GM21360 (cell line): ENCODE measurements around the gene CYP2C9.
A peak's percentile ranks its signal among the peaks of the same experiment; 100 is the strongest.
"Not testable (repeated sequence)": the region's sequence is repeated elsewhere in the genome, so short reads cannot be mapped to it uniquely, and the experiment has no call there.

Experiments
- ATAC-seq: cut with Tn5 transposase; IDR thresholded peaks from one replicate; pipeline ENCODE4 v1.9.1; 2021; ENCODE audit warnings: mild to moderate bottlenecking, moderate library complexity; ENCODE audit not compliant: unreplicated experiment

Gene CYP2C9

DNA sequence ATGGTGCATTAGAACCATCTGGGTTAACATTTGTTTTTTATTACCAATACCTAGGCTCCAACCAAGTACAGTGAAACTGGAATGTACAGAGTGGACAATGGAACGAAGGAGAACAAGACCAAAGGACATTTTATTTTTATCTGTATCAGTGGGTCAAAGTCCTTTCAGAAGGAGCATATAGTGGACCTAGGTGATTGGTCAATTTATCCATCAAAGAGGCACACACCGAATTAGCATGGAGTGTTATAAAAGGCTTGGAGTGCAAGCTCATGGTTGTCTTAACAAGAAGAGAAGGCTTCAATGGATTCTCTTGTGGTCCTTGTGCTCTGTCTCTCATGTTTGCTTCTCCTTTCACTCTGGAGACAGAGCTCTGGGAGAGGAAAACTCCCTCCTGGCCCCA, at the start of gene CYP2C9:
CYP2C9 (plus strand) TSS at position 276 of the 400 bp plus-strand sequence; CDS start at position 301, 25 bp downstream.
- ATAC-seq, result no peak

DNA sequence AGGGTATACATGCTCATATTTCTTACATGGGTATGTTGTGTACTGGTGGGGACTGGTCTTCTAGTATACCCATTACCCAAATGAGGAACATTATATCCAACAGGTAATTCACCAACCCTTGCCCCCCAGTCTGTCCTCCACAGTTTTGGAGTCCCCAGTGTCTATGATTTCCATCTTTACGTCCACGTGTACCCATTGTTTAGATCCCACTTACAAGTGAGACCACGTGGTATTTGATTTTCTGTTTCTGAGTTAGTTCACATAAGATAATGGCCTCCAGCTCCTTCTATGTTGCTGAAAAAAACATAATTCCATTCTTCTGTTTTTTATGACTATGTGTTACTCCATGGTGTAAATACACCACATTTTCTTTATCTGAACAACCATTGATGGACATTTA, 49.3 kb upstream of the CYP2C9 start:
- no peak for ATAC-seq

DNA sequence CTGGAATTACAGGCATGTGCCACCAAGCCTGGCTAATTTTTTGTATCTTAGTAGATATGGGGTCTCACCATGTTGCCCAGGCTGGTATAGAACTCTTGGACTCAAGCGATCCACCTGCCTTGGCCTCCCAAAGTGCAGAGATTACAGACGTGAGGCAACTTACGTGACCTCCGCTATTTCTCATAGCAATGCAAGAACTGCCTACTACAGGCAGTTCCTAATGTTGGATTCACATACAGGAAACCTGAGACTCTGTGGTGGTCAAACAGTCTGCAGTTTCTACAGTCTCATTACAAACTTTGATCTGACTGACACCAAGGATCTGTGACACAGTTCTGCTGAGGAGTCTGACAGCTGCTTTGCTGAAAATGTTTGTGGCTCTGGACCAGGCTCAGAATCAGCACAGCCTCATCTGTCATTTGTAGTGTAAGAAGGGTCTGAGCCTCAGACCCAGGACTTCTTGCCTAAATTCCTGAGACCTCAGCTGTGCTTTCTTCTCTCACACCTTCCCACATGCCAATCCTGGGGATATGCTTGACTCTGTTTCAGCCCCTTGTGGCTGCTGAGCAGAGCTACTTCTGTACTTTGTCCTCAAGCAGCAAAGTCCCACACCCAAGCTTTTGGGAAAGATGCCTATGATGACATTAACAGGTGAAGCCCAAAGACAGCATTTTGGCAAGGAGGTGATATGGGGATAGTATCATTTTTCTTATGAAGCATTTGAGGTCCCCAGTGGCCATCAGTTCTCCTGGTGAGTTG, 48.0 kb upstream of the CYP2C9 start:
- ATAC-seq, result no peak

DNA sequence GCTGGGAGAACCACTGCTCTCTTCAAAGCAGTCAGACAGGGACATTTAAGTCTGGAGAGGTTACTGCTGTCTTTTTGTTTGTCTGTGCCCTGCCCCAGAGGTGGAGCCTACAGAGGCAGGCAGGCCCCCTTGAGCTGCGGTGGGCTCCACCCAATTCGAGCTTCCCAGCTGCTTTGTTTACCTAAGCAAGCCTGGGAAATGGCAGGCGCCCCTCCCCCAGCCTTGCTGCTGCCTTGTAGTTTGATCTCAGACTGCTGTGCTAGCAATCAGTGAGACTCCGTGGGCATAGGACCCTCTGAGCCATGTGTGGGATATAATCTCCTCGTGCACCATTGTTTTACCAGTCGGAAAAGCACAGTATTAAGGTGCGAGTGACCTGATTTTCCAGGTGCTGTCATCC, 40.0 kb upstream of the CYP2C9 start:
- not testable (repeated sequence) for ATAC-seq

DNA sequence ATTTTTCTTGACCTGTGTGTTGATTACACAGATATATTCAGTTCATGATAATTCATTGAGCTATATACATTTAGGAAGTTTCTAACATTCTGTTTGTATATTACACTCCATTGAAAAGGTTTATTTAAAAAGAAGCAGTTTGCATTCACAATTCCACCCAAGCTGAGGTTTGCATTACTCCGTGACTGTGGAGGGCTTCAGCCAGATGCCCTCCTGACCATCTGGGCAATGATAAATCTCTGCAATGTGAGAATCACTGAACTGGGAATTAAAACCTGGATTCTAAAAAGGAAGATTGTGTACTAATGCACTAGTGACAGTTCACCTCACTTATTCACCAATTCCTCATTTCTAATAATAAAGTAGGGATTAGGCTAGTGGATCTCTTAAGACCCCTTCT, 36.4 kb upstream of the CYP2C9 start:
- no peak for ATAC-seq

DNA sequence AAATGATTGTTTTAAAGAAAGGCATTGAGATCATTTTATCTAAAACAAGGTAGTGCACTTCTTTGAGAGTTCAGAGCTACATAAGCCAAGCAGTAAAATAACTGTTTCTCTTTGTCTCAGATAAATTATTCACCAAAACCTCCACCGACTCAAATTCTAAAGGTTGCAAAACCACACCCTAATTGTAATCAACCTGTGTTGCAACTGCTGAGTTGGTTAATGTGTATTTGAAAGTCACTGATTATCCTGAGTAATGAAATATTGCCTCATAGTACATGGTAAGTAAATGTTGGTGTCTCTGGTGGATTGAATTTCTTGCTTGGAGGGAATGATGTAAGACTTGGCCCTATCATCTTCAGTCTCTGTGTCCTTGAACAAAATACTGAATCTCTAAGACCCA, 35.9 kb upstream of the CYP2C9 start:
- no peak for ATAC-seq

DNA sequence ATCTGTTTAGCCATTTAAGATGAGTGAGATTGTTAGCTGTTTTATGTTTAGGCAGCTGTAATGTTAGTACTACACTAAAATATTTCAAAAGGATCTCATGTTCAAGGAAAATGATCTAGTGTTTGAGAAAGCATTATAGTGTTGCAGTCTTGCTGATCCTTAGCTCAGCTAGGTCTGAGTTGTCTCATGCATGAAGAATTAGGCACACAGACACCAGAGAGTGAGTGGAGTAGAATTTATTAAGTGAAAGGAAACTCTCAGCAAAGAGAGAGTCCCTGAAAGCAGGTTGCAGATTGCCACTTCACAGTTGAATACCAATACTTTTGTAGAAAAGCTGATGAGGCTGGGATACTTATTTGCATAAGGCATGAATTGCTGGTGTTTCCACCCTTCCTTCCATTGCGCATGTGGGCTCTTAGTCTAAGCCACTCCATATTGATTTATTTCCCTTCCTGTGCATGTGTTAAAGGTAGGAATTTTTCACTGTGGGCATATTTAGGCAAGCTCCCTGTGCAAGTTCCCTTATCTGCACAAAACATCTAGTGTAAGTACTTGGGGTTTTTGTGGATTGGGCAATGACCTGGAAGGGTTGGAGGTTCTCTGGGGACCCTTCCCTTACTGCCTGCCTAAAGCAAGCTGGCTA, 33.8 kb upstream of the CYP2C9 start:
- not testable (repeated sequence) for ATAC-seq

DNA sequence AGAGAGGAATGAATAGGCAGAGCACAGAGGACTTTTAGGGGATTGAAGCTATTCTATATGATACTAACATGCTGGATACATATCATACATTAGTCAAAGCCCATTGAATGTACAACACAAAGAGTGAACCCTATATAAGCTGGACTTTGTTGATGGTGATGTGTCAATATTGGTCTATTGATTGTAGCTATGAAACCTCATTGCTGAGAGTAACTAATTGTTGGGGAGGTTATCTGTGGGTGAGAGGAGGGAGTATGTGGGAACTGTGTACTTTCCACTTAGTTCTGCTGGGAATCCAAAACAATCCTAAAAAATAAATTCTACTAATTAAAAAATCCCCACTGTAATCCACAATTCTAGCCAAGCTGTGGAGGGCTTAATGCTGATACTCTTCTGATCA, 22.0 kb upstream of the CYP2C9 start:
- ATAC-seq, result no peak

DNA sequence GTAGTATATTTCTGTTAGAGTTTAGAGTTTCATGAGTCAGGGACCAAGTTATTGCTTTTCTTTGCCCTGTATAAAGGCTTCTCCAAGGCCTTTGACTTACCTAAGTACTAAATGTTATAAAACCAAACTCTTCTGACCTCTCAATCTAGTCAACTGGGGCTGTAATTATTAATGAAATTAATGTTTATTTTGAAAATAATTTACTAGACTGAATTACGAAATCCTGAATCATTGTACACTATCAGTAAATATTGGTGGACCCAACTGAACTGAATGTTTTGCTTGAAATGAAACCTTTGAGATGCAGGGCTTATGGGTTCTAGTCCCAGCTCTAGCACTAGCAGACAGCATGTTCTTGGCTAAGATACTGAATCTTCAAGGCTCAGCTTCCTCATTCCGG, 1.7 kb upstream of the CYP2C9 start:
- ATAC-seq, result no peak

DNA sequence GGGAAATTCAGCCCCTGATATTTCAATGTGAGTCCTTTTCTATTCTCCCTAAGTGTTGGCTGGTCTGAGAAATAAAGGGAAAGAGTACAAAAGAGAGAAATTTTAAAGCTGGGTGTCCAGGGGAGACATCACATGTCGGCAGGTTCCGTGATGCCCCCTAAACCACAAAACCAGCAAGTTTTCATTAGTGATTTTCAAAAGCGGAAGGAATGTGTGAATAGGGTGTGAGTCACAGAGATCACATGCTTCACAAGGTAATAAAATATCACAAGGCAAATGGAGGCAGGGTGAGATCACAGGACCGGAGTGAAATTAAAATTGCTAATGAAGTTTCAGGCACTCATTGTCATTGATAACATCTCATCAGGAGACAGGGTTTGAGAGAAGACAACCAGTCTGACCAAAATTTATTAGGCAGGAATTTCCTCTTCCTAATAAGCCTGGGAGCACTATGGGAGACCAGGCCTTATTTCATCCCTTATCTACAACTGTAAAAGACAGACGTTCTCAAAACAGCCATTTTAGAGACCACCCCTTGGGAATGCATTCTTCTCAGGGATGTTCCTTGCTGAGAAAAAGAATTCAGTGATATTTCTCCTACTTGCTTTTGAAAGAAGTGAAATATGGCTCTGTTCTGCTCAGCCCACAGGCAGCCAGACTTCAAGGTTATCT, 5.1 kb downstream of the CYP2C9 start:
- not testable (repeated sequence) for ATAC-seq

DNA sequence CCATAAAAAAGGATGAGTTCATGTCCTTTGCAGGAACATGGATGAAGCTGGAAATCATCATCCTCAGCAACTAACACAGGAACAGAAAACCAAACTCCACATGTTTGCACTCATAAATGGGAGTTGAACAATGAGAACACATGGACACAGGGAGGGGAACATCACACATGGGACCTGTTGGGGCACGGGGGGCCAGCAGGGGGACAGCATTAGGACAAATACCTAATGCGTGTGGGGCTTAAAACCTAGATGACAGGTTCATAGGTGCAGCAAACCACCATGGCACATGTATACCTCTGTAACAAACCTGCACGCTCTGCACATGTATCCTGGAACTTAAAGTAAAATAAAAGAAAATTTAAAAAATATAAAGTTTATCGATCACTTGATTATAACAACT, 7.7 kb downstream of the CYP2C9 start:
- not testable (repeated sequence) for ATAC-seq

DNA sequence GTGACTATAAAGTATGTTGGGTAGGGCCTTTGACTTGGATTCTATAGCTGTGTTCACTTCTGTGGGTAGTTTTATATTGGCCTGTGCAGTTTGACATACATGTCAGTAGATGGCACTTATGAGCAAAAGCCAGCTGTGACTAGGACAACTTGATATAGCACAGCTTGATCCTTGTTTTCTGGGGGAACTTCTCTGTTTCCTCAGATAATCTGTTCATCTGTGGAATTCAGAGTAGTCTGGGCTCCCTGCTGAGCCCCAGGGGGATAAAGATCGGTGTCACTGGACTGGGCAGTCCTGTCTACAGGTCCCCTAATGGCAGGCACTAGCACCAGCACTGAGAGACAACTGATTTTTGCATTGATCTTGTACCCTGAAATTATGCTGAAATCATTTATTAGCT, 25.4 kb downstream of the CYP2C9 start:
- ATAC-seq, result peak; percentile 57

DNA sequence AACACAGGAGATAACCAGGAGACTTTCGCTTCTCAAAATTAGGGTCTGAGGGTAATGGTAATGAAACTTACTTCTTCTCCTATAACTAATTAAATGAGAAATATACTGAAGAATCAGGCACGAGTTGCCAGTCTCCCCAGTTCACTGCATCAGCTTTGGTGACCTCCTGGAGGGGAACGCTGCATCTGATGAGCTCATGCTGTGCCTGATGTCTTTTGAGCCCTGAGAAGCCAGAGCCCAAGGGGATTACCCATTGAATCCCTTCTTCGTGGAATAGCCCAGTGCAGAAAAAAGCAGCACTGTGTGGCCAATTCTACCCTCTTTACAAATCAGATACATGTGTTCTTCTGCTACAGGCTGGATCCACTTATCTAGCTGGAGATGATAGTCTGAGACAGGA, 45.1 kb downstream of the CYP2C9 start:
- no peak for ATAC-seq

DNA sequence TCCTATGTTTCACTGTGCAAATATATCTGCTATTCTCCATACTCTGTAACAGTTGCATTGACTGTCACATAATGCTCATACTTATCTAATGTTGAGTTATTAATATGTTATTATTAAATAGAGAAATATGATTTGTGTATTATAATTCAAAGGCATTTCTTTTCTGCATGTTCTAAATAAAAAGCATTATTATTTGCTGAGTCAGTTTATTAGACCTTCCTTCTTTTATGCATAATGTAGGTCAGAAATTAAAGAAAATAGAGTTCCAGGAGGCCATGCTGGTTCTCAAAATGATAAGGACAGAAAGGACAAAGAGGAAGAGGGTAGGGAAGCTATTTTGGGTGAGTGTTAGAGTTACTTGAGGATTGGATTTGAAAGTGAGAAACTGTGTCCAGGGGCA, 50.7 kb downstream of the CYP2C9 start:
- no peak for ATAC-seq

DNA sequence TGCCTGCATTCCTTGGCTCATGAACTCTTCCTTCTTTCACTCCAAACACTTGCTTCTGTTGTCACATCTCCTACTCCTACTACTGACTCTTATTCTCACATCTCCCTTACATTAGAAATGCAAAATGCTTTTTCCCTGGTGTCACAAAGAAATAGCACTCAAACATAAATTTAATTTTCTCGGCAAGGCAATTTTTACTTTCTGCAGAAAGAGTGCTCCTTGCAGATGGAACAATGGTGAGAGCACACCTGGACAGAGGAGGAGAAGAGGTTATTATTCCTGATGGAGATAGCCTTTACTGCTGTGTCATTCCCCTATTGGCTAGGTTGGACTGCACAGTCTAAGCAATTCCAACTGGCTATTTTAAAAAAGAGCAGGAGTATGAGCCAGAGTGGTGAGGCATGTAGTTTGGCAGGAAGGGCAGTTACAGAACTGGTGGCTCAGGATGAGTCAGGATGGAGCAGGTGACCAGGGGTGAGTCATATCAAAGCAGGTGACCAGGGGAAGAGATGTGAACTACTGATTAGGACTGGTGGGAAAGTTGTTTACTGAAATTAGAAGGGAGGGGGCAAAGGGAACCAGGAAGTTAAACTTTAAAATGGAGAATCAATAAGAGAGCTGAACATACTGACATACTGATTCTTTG, 52.9 kb downstream of the CYP2C9 start:
- no peak for ATAC-seq

DNA sequence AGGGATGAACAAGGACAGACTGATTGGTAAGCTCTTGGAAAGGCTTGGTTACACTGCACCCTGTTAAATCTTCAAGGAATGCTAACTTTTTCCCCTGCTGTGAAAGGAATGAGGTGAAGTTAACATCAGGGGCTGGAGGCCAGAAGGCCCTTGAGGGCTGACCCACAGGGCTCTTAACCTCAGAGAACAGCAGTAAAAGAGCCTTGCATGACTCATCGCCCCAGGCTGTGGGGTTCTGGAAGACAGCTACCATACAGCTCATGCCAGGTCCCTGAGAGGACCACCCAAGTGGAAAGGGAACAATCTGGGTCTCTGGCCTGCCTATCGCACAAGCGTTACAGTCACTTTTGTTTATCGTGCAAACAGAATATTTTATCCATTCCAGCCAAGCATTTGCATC, 54.4 kb downstream of the CYP2C9 start:
- no peak for ATAC-seq

DNA sequence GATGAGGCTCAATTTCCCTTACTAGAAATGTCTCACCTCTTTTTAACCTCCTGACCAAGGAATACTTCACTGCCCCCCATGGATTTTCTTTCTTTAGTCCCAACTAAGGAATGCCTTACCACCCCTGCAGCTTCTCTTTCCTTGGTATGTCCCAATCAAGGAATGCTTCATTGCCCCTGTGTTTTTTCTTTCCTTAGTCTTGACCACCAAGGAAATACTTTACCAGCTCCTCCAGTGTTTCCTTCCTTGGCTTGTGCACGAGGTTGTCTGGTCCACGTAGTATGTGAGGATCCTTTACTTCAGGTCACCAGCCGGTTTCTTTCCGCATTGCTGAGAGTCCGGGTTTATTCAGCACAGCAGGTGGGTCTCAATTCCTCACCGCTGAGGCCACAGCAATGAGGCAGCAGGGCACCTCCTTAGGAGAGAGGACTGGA, 59.3 kb downstream of the CYP2C9 start:
- ATAC-seq, result no peak

DNA sequence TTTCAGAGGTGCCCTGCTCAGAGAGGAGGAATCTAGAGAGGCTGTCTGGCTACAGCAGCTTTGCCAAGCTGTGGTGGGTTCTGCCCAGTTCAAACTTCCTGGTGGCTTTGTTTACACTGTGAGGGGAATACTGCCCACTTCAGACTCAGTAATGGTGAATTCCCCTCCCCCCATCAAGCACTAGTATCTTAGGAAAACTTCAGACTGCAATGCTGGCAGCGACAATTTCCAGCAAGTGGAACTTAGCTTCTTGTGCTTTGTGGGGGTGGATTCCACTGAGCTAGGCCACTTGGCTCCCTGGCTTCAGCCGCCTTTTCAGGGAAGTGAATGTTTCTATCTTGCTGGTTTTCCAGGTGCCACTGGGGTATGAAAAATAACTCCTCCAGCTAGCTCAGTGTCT, 88.0 kb downstream of the CYP2C9 start:
- ATAC-seq, result no peak

DNA sequence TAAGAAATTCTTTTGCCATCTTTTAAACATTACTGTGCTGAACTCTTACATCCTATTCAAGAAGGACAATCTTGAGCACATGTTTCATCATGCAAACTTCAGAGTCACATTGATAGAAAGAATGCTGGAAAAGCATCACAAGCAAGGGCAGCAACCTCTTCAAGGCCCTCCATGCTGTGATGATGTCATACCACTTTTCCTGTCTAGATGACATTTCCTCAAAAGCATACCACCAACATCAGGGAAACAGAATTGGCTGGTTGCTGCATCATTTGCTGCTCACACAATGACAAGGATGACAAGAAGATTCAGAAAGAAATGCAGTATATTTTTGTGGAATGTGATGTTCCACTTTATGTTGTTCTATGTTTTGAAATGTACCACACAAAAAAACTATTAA, 93.2 kb downstream of the CYP2C9 start:
- ATAC-seq, result no peak

DNA sequence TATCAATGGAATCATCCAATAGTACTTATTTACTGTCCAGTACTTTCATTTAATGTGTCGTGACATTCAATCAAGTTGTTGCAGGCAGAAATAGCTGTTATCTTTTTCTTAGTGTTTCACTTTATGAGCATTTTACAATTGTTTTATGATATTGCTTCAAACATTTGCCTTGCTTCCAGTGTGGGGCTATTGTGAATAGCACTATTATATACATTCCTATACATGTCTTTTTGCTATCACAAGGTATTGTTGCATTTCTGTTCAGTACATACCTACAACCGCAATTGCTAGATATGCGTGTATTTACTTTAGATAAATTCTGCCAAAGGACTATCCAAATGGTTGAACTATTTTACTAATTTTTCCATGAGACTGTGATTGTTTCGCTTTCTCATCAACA, 95.9 kb downstream of the CYP2C9 start:
- no peak for ATAC-seq
